Breast epithelium (tissue), 4 donors: ENCODE data around the gene PCDH8. TPM values are rescaled to one million over a fixed set of nuclear protein-coding genes. Genes with fewer than 3 reads are reported as not detected.

Experiments used
- DNase-seq, 2 donors: peaks; one replicate each; pipeline ENCODE4 v3.0.0-alpha.2; 2019; ENCODE audit warnings: low spot score in 2 of 2
- H3K27ac ChIP-seq, 2 donors: fragments of 200-600 bp; sonication (generic) in 1 of 2; one replicate each; pipeline ENCODE4 v1.5.1; 2016 to 2019; ENCODE audit warnings: mild to moderate bottlenecking in 1 of 2
- H3K27me3 ChIP-seq, 2 donors: fragments of 200-600 bp; sonication (generic) in 1 of 2; one replicate each; pipeline versions ENCODE4 v1.5.1 to v1.6.0; 2017 to 2019; ENCODE audit warnings: control low read depth in 1 of 2, mild to moderate bottlenecking in 1 of 2
- H3K36me3 ChIP-seq: fragments of 200-600 bp; one replicate; pipeline ENCODE4 v1.5.1; 2019
- H3K4me1 ChIP-seq, 2 donors: fragments of 200-600 bp; sonication (generic); one replicate each; pipeline ENCODE4 v1.5.1; 2016 to 2019; ENCODE audit warnings: control low read depth in 1 of 2
- H3K4me3 ChIP-seq, 3 donors: fragments of 200-600 bp; sonication (generic); 1 replicate in 2 of 3; 2 replicates in 1 of 3; pipeline ENCODE4 v1.5.1; 2016 to 2019; ENCODE audit warnings: mild to moderate bottlenecking in 3 of 3, moderate library complexity in 2 of 3
- H3K9me3 ChIP-seq, 2 donors: fragments of 200-600 bp; sonication (generic) in 1 of 2; one replicate each; pipeline ENCODE4 v1.5.1; 2016 to 2019; ENCODE audit warnings: control low read depth in 1 of 2
- POLR2A ChIP-seq: fragments of 450-650 bp; IDR thresholded peaks from one replicate; pipeline ENCODE4 v1.6.1; 2016; ENCODE audit warnings: antibody characterized with exemption, mild to moderate bottlenecking, moderate library complexity
- POLR2AphosphoS5 ChIP-seq, 3 donors: sonication (generic); formaldehyde crosslinking; IDR thresholded peaks; one replicate each; pipeline ENCODE4 v1.6.1; 2017; ENCODE audit warnings: antibody characterized with exemption in 3 of 3
- intact Hi-C: fragments of 100-400 bp; cut with DNase I; formaldehyde crosslinking; loops from one replicate; pipeline ENCODE4 v1.15.1; 2023; ENCODE audit warnings: low total_unique reads
- total RNA-seq, 3 donors: library from RNA; depleted of rRNA; stranded (reverse); fragments of >200 nt; gene quantifications; one replicate each; pipeline ENCODE4 v1.1.0, GENCODE V29; 2016
- TF ChIP-seq, protein P1 (sequence below), 3 donors: fragments of 450-650 bp; IDR thresholded peaks; one replicate each; pipeline ENCODE4 v1.5.1; 2016 to 2017; ENCODE audit warnings: antibody characterized with exemption in 3 of 3, mild to moderate bottlenecking in 3 of 3, moderate library complexity in 3 of 3

Gene PCDH8
- total RNA-seq, 3 donors from 2014 or later = 0.66 TPM; not detected in 2

GRCh38 chr13:52794589-52794988 is 53.9 kb downstream of the PCDH8 start:
- Histone ChIP-seq H3K27me3 (no peaks in the 10 kb centered on the region), H3K4me1 (no peaks in the 10 kb centered on the region), H3K36me3 (no peaks in the 10 kb centered on the region), H3K9me3 (no peaks in the 10 kb centered on the region), H3K27ac (no peak overlapping the region), H3K4me3 (no peak overlapping the region)
- no peak for TF ChIP-seq POLR2AphosphoS5 (IDR thresholded peaks at IDR 0.05)
- TF ChIP-seq, protein P1, sequence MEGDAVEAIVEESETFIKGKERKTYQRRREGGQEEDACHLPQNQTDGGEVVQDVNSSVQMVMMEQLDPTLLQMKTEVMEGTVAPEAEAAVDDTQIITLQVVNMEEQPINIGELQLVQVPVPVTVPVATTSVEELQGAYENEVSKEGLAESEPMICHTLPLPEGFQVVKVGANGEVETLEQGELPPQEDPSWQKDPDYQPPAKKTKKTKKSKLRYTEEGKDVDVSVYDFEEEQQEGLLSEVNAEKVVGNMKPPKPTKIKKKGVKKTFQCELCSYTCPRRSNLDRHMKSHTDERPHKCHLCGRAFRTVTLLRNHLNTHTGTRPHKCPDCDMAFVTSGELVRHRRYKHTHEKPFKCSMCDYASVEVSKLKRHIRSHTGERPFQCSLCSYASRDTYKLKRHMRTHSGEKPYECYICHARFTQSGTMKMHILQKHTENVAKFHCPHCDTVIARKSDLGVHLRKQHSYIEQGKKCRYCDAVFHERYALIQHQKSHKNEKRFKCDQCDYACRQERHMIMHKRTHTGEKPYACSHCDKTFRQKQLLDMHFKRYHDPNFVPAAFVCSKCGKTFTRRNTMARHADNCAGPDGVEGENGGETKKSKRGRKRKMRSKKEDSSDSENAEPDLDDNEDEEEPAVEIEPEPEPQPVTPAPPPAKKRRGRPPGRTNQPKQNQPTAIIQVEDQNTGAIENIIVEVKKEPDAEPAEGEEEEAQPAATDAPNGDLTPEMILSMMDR (IDR thresholded peaks at IDR 0.05) = no peak
- no peak for TF ChIP-seq POLR2A
- intact Hi-C loops = no loop called here
- DNase-seq = no peak

DNA sequence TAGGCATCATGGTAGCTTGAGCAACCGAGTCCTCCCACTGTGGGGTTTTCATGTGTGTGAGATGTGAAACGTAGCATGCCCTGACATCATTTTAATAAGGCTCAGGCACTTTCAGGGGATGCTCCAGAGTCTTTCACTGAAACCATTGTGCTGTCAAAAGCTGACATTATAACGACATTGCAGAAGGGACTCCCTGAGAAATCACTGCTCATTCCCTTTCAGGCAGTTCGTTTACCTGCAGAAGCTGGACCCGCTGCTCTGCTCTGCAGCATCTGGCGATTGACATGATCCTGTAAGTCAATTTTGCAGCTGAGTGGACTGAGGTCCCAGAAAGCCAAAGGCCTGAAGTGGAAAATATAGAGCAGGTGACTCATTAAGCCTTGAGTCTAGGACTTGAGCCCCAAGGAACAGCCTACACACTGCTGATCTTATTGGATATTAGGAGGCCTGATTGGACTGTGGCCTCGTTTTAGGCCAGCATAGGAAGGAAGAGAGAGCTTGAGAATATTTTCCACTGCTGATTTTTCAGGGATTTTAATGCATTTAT is 54.9 kb downstream of the PCDH8 start:
- intact Hi-C loops = no loop called here
- Histone ChIP-seq H3K9me3 (no peaks in the 10 kb centered on the region), H3K27ac (no peak overlapping the region), H3K4me1 (no peaks in the 10 kb centered on the region), H3K36me3 (no peaks in the 10 kb centered on the region), H3K27me3 (no peaks in the 10 kb centered on the region), H3K4me3 (no peak overlapping the region)
- no peak for DNase-seq
- no peak for TF ChIP-seq POLR2AphosphoS5 (IDR thresholded peaks at IDR 0.05)
- TF ChIP-seq, protein P1 (IDR thresholded peaks at IDR 0.05) = no peak
- no peak for TF ChIP-seq POLR2A

Other genes starting within 250 kb of the PCDH8 start
- 1 to 10 TPM; 2.4 to 5.7 (median 4.9) TPM for gene HNRNPA1L2, start 206.2 kb downstream of the PCDH8 start, total RNA-seq
- 10 to 100 TPM; 24.6 to 40.8 (median 29.1) TPM for gene SUGT1, start 195.8 kb downstream of the PCDH8 start, total RNA-seq
- gene CNMD, start 108.8 kb downstream of the PCDH8 start, total RNA-seq = under 1 TPM in 2 of 3 donors, not detected in 1; 0.29 to 0.96 TPM
- gene OLFM4, start 180.2 kb upstream of the PCDH8 start, total RNA-seq = 100 to 1,000 TPM in 1 of 3 donors, 1 to 10 TPM in 1, under 1 TPM in 1; 0.32 to 144 (median 1.9) TPM